PC-9 (cell line): Measurements from ENCODE around the gene ADGRD2. TPM values are rescaled to one million over a fixed set of nuclear protein-coding genes. Genes with fewer than 3 reads are reported as not detected.

Source experiments
- BruUV-seq: library from RNA; stranded (reverse); fragments of 400-500 nt; replicated peaks from 2 replicates; lab custom pipeline; 2021; lab: Mats Ljungman, UMichigan
- CTCF ChIA-PET: fragments of 300-600 bp; sonication (Branson Sonifier 250); formaldehyde crosslinking; loops from one replicate; lab custom pipeline; 2022; ENCODE audit warnings: antibody characterized with exemption; lab: Charles Lee
- POLR2A ChIA-PET: fragments of 300-600 bp; sonication (Branson Sonifier 250); formaldehyde crosslinking; loops from one replicate; lab custom pipeline; 2022; ENCODE audit warnings: antibody characterized with exemption; ENCODE audit not compliant: unreplicated experiment; lab: Charles Lee
- DNase-seq, 2 experiments: peaks; one replicate each; pipeline versions ENCODE4 v3.0.0 to v3.0.0-alpha.2; 2015 to 2022; ENCODE audit warnings: mixed read lengths in 1 of 2
- H2AFZ ChIP-seq: fragments of 200-600 bp; sonication (generic); 2 replicates; pipeline ENCODE4 v1.8.1; 2017; ENCODE audit warnings: antibody characterized with exemption
- H3F3A ChIP-seq: fragments of 200-600 bp; sonication (generic); 2 replicates; pipeline ENCODE4 v1.8.1; 2017; ENCODE audit warnings: antibody characterized with exemption, mild to moderate bottlenecking, low read depth; ENCODE audit not compliant: insufficient read depth
- H3K27ac ChIP-seq: fragments of 200-600 bp; sonication (generic); 2 replicates; pipeline ENCODE4 v1.6.1; 2016; ENCODE audit warnings: mixed run types
- H3K27me3 ChIP-seq: fragments of 200-600 bp; sonication (generic); 2 replicates; pipeline ENCODE4 v1.6.1; 2016; ENCODE audit warnings: low read depth, mixed run types; ENCODE audit not compliant: insufficient read depth
- H3K36me3 ChIP-seq: fragments of 200-600 bp; sonication (generic); 2 replicates; pipeline ENCODE4 v1.6.1; 2016; ENCODE audit warnings: low read depth, mixed run types
- H3K4me1 ChIP-seq: fragments of 200-600 bp; sonication (generic); replicated peaks from 2 replicates; pipeline ENCODE4 v1.6.1; 2016; ENCODE audit warnings: mixed run types; ENCODE audit not compliant: insufficient read depth
- H3K4me2 ChIP-seq: fragments of 200-600 bp; sonication (generic); 2 replicates; pipeline ENCODE4 v1.6.1; 2017; ENCODE audit warnings: mixed run types
- H3K4me3 ChIP-seq: fragments of 200-600 bp; sonication (generic); 2 replicates; pipeline ENCODE4 v1.6.1; 2016; ENCODE audit warnings: mixed run types
- H3K79me2 ChIP-seq: fragments of 200-600 bp; sonication (generic); 2 replicates; pipeline ENCODE4 v1.6.1; 2017; ENCODE audit warnings: low read depth, mixed run types
- H3K9me2 ChIP-seq: fragments of 200-600 bp; sonication (generic); 2 replicates; pipeline ENCODE4 v1.8.1; 2017; ENCODE audit warnings: mild to moderate bottlenecking; ENCODE audit not compliant: insufficient read depth
- H3K9me3 ChIP-seq: fragments of 200-600 bp; sonication (generic); 2 replicates; pipeline ENCODE4 v1.8.1; 2016; ENCODE audit warnings: low read depth; ENCODE audit not compliant: insufficient read depth
- H4K20me1 ChIP-seq: fragments of 200-600 bp; sonication (generic); 2 replicates; pipeline ENCODE4 v1.8.1; 2017; ENCODE audit not compliant: insufficient read depth
- EZH2 ChIP-seq: fragments of 200-600 bp; sonication (generic); IDR thresholded peaks from 2 replicates; pipeline ENCODE4 v1.8.0; 2017; ENCODE audit warnings: antibody characterized with exemption, low read depth
- intact Hi-C: fragments of 100-400 bp; cut with micrococcal nuclease; formaldehyde crosslinking; loops from one replicate; pipeline ENCODE4 v1.10.0; 2022; ENCODE audit not compliant: unreplicated experiment
- total RNA-seq: library from RNA; stranded (reverse); gene quantifications from 2 replicates; pipeline ENCODE4 v1.2.3, GENCODE V29; 2021
- TF ChIP-seq, protein P1 (sequence below): fragments of 200-600 bp; sonication (generic); conservative IDR thresholded peaks from 2 replicates; pipeline ENCODE4 v1.6.1; 2017; ENCODE audit warnings: mixed run types, antibody characterized with exemption, mild to moderate bottlenecking, moderate library complexity

ADGRD2 gene
- total RNA-seq, 1 experiment from 2014 or later = not detected

DNA sequence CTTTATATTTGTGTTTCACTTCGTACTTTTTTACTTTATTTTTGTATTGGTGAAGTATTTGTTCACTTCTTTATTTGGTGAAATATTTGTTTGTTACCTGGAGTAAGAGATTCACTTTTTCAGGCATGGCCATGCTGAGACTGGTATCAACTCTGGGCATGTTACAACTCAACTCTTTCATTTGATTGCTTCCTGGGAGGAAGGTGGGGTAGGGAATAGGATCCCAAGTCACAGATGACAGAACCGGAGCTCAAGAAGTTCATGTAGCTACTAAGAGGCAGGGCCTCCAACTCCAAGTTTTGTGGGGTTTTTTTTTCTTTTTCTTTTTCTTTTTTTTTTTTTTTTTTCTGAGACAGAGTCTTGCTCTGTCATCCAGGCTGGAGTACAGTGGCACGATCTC, 6.1 kb upstream of the ADGRD2 start:
- intact Hi-C loops = no loop called here
- Histone ChIP-seq H3K4me2 (no peak overlapping the region), H3K4me3 (no peak overlapping the region), H3K27me3 (no peaks in the 10 kb centered on the region), H3K4me1 (peaks cover 21% of the 10 kb centered on the region), H3K9me3 (no peaks in the 10 kb centered on the region), H3K36me3 (no peaks in the 10 kb centered on the region), H3K79me2 (no peaks in the 10 kb centered on the region), H2AFZ (no peak overlapping the region), H4K20me1 (no peaks in the 10 kb centered on the region), H3F3A (peaks cover 11% of the 10 kb centered on the region; the same call in 1 of the 2 replicates), H3K27ac (no peak overlapping the region), H3K9me2 (no peaks in the 10 kb centered on the region)
- BruUV-seq = no TSS peak
- no peak for TF ChIP-seq EZH2
- TF ChIP-seq, protein P1, sequence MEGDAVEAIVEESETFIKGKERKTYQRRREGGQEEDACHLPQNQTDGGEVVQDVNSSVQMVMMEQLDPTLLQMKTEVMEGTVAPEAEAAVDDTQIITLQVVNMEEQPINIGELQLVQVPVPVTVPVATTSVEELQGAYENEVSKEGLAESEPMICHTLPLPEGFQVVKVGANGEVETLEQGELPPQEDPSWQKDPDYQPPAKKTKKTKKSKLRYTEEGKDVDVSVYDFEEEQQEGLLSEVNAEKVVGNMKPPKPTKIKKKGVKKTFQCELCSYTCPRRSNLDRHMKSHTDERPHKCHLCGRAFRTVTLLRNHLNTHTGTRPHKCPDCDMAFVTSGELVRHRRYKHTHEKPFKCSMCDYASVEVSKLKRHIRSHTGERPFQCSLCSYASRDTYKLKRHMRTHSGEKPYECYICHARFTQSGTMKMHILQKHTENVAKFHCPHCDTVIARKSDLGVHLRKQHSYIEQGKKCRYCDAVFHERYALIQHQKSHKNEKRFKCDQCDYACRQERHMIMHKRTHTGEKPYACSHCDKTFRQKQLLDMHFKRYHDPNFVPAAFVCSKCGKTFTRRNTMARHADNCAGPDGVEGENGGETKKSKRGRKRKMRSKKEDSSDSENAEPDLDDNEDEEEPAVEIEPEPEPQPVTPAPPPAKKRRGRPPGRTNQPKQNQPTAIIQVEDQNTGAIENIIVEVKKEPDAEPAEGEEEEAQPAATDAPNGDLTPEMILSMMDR = no peak
- CTCF ChIA-PET = interaction anchor here (0.6 kb wide), 2 partner anchors 613 to 894 kb away, joined by 3 read pairs; no protein-coding TSS in a partner anchor
- POLR2A ChIA-PET = no interaction called here
- DNase-seq = no peak

DNA sequence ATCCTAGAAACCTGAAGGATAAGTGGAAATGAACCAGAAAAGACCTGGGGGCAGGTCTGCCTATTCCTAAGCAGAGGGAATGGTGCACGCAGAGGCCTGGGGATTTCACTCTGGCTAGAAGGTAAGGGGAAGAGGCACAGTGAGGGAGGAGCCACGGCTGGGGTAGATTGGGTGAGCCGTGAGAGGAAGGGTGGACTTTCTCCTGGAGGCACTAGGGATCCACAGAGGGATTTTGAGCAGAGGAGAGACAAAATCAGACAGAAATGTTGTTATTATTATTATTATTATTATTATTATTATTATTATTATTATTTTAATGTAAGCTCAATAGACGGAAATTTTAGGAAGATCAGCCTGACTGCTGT, 3.0 kb upstream of the ADGRD2 start:
- no peaks in the 10 kb centered on the region for H3K9me3 ChIP-seq
- no peak for TF ChIP-seq EZH2
- TF ChIP-seq, protein P1 = 0 out of 2 replicates have a peak, but pooled peaks have one; percentile 5
- H3F3A ChIP-seq = peaks cover 11% of the 10 kb centered on the region; the same call in 1 of the 2 replicates
- intact Hi-C loops = no loop called here
- no peak for DNase-seq
- H4K20me1 ChIP-seq = no peaks in the 10 kb centered on the region
- peaks cover 21% of the 10 kb centered on the region for H3K4me1 ChIP-seq
- no TSS peak for BruUV-seq
- ChIA-PET POLR2A (no interaction called here), CTCF (no interaction called here)
- H3K79me2 ChIP-seq = no peaks in the 10 kb centered on the region
- H3K4me2 ChIP-seq = no peak overlapping the region
- H3K27me3 ChIP-seq = no peaks in the 10 kb centered on the region
- H3K27ac ChIP-seq = no peak overlapping the region
- H3K36me3 ChIP-seq = no peaks in the 10 kb centered on the region
- no peaks in the 10 kb centered on the region for H3K9me2 ChIP-seq
- H3K4me3 ChIP-seq = no peak overlapping the region
- H2AFZ ChIP-seq = no peak overlapping the region

DNA sequence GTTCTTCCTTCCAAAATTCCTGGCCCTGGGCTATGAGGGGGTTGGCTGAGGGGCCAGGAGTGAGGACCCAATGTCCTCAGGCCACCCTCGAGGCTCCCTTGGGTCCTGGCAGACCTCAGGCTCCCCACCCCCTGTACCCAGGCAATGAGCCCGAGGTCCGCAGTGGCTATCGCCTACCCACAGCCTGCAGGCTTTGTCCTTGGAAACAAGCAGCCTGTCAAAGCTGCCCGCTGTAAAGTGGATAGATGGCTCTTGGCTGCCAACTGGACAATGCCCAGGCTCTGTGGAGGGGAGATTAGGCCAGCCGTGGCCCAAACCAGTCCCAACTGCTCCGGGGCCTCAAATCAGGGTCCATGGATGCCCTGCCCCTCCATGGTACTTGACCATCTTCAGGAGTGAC, 2.2 kb upstream of the ADGRD2 start:
- no TSS peak for BruUV-seq
- H3K4me3 ChIP-seq = no peak overlapping the region
- no peak for DNase-seq
- H3K27me3 ChIP-seq = no peaks in the 10 kb centered on the region
- CTCF ChIA-PET = no interaction called here
- H3K27ac ChIP-seq = no peak overlapping the region
- H3K36me3 ChIP-seq = no peaks in the 10 kb centered on the region
- H3K9me2 ChIP-seq = no peaks in the 10 kb centered on the region
- H3K4me2 ChIP-seq = no peak overlapping the region
- TF ChIP-seq, protein P1 = no peak
- no peak for TF ChIP-seq EZH2
- peaks cover 11% of the 10 kb centered on the region; the same call in 1 of the 2 replicates for H3F3A ChIP-seq
- no peaks in the 10 kb centered on the region for H3K79me2 ChIP-seq
- no peak overlapping the region for H2AFZ ChIP-seq
- peaks cover 21% of the 10 kb centered on the region for H3K4me1 ChIP-seq
- POLR2A ChIA-PET = no interaction called here
- H4K20me1 ChIP-seq = no peaks in the 10 kb centered on the region
- no peaks in the 10 kb centered on the region for H3K9me3 ChIP-seq
- intact Hi-C loops = no loop called here
